ENCODE results near the gene DSG3.

- TF ChIP-seq POLR2A (IDR thresholded peaks at IDR 0.05) (no peak), CTCF (IDR thresholded peaks at IDR 0.05) (no peak)
Measured at GRCh38 chr18:31401156-31402025, 46.1 kb upstream of the DSG3 start.
